Measurements from ENCODE around the gene RNF14. TPM values are rescaled to one million over a fixed set of nuclear protein-coding genes. Genes with fewer than 3 reads are reported as not detected.
"Not testable (repeated sequence)": the region's sequence is repeated elsewhere in the genome, so short reads cannot be mapped to it uniquely, and the experiment has no call there.

RNF14 gene, protein sequence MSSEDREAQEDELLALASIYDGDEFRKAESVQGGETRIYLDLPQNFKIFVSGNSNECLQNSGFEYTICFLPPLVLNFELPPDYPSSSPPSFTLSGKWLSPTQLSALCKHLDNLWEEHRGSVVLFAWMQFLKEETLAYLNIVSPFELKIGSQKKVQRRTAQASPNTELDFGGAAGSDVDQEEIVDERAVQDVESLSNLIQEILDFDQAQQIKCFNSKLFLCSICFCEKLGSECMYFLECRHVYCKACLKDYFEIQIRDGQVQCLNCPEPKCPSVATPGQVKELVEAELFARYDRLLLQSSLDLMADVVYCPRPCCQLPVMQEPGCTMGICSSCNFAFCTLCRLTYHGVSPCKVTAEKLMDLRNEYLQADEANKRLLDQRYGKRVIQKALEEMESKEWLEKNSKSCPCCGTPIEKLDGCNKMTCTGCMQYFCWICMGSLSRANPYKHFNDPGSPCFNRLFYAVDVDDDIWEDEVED
- total RNA-seq = 10 to 100 TPM; 32.5 to 35.7 TPM

DNA sequence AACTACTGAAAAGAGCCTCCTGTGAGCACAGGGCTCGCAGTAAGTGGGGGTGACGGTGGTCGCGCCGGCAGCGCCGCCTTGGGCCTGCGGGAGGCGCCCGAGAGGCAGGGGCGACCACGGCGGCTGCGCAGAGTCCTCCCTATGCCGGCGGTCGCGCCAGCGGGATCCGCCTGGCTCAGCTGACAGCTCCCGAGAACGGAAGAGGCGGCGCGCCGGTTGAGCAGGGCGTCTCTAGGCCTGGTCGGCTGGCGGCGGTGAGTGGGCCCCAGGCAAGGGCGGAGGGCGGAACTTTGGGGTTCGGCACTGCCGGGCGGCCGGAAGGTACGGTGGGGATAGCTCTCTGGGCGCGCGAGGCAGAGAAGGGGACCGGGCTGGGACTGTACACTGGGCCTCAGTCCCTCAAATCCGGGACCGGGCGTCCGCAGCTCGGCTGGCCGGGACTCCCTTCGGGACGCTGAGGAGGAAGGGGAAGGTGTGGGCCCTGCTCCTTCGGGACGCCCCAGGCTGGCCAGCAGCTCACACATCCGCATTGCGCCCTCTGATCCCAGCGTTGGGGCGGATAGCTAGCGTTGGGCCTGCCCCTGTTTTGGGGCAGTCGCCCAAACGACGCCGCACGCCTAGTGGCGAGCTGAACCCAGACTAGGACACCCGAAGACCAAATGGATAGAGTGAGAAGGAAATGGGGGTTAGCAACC is at the start of gene RNF14:
RNF14 (plus strand) TSS at position 192 of the 695 bp plus-strand sequence. CDS start 4,484 bp downstream, outside the sequence.
- Mint-ChIP-seq H3K27ac (peak within 1 kb of the TSS; percentile 93), H3K9me3 (no peaks in the 10 kb centered on the region), H3K27me3 (no peaks in the 10 kb centered on the region), H3K4me3 (peak within 1 kb of the TSS; percentile 93), H3K4me1 (peaks cover 40% of the 10 kb centered on the region), H3K36me3 (ENCODE audit: low read depth) (peaks cover 25% of the 10 kb centered on the region)
- peak; percentile 96 for DNase-seq
- ChIA-PET POLR2A (interaction anchor here (0.7 to 3.1 kb wide), 49 partner anchors 8 to 1034 kb away, joined by 3 to 70 read pairs (median 5); partner anchors contain the start of genes DELE1, DIAPH1, FCHSD1 and GNPDA1), CTCF (interaction anchor here (0.5 to 6.9 kb wide), 59 partner anchors 9 to 505 kb away, joined by 3 to 189 read pairs (median 5); partner anchors contain the start of genes DELE1, FCHSD1, GNPDA1 and HDAC3)

DNA sequence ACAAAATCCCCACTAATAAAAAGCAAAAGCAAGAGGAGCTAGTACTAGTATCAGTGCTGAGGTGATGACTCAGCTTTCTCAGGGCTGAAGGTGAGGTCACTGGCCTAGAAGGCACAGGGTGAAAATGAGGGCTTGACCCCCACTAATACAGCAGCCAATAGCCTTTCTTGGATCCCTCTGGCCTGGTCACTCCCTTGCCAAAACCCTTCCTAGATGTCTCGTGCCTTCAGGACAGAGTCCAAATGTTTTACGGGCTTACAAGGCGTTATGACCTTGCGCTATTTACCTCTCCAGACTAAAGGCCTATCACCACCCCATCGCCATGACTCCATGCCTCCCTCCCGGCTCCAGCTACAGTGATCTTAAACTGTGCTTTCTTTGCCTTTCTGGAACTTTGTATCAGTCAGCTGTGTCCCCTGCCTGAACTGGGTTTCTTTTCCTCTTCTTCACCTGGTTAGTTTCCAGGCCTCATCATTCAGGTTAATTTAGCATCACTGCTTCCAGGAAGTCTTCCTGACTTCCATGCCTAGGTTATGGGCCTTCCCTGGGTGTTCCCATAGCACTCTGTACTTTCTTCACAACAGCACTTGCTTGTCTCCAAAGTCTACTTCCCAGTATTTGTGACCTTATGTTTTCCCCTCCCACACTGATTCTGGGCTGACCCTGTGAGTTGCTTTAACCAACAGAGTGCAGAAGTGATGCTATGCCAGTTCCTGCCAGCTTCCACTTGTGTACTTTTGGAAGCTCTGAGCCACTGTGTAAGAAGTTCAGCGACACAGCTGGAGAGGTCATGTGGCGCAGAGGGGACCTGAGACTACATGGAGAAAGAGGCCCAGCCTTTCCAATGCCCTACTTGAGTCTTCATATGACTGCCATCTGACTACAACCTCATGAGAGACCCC is 49.4 kb upstream of the RNF14 start:
- Mint-ChIP-seq H3K9me3 (no peaks in the 10 kb centered on the region), H3K4me3 (no peak overlapping the region), H3K27ac (no peak overlapping the region), H3K4me1 (peaks cover 17% of the 10 kb centered on the region), H3K36me3 (ENCODE audit: low read depth) (peaks cover 6% of the 10 kb centered on the region), H3K27me3 (peaks cover 24% of the 10 kb centered on the region)
- ChIA-PET POLR2A (no interaction called here), CTCF (interaction anchor here (1.1 to 6.3 kb wide), 2 partner anchors 41 to 226 kb away, joined by 3 to 54 read pairs; no protein-coding TSS in a partner anchor)
- DNase-seq = no peak

DNA sequence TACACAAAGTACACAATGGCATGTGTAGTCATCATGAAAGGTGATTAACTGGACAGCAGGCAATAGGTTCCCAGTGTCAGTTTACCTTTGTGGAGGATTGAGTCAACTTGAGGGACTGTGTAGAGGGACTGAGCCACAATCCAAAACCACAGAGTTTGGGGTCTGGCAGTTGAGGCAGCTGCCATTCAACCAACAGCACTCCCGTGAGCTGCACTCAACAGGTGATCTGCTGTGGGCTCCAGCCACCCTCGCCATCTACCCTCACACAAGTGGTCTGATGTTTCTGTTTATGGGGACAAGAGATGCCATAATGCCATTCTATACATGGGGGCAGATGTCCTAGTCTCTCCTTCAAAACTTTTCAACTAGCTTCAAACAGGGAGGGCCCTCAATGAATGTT is 48.1 kb upstream of the RNF14 start:
- ChIA-PET CTCF (interaction anchor here (2.1 to 6.3 kb wide), 2 partner anchors 40 to 229 kb away, joined by 6 to 54 read pairs; no protein-coding TSS in a partner anchor), POLR2A (no interaction called here)
- no peak for DNase-seq
- H3K27ac Mint-ChIP-seq = no peak overlapping the region
- H3K9me3 Mint-ChIP-seq = no peaks in the 10 kb centered on the region
- peaks cover 18% of the 10 kb centered on the region for H3K4me1 Mint-ChIP-seq
- H3K36me3 Mint-ChIP-seq (ENCODE audit: low read depth) = peaks cover 12% of the 10 kb centered on the region
- H3K4me3 Mint-ChIP-seq = no peak overlapping the region
- H3K27me3 Mint-ChIP-seq = peaks cover 12% of the 10 kb centered on the region

DNA sequence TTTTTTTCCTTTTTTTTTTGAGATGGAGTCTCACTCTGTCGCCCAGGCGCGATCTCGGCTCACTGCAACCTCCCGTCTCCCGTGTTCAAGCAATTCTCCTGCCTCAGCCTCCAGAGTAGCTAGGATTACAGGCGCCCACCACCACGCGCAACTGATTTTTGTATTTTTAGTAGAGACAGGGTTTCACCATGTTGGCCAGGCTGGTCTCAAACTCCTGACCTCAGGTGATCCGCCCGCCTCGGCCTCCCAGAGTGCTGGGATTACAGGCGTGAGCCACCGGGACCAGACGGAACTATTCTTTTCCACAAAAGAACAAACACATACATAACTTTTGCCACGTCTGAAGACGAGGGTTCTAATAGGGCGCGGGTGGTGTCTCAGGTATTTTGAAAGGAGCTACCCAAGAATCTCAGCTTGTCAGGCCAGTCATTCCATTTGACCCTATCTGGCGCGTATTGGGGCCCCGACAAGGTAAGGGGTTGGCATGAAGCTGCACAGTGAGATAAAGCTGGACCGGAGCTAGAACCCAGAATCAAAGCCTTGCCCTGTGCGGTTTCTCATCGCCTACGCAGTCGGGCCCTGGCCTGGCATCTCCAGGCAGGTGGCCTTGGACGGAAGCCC is 46.0 kb upstream of the RNF14 start:
- DNase-seq, H3K27me3 Mint-ChIP-seq, H3K9me3 Mint-ChIP-seq: not testable (repeated sequence)
- CTCF ChIA-PET = interaction anchor here (0.6 to 6.3 kb wide), 17 partner anchors 8 to 304 kb away, joined by 3 to 54 read pairs (median 4); partner anchors contain the start of genes DIAPH1, HDAC3, PCDH1 and PCDH12
- H3K36me3 Mint-ChIP-seq (ENCODE audit: low read depth) = peaks cover 28% of the 10 kb centered on the region
- peaks cover 31% of the 10 kb centered on the region for H3K4me1 Mint-ChIP-seq
- POLR2A ChIA-PET = interaction anchor here (0.7 to 2.9 kb wide), 22 partner anchors 9 to 315 kb away, joined by 3 to 49 read pairs (median 5); partner anchors contain the start of genes FCHSD1, PCDH12 and RNF14
- peak overlapping the region; percentile 83 for H3K27ac Mint-ChIP-seq
- H3K4me3 Mint-ChIP-seq = peak overlapping the region; percentile 84

DNA sequence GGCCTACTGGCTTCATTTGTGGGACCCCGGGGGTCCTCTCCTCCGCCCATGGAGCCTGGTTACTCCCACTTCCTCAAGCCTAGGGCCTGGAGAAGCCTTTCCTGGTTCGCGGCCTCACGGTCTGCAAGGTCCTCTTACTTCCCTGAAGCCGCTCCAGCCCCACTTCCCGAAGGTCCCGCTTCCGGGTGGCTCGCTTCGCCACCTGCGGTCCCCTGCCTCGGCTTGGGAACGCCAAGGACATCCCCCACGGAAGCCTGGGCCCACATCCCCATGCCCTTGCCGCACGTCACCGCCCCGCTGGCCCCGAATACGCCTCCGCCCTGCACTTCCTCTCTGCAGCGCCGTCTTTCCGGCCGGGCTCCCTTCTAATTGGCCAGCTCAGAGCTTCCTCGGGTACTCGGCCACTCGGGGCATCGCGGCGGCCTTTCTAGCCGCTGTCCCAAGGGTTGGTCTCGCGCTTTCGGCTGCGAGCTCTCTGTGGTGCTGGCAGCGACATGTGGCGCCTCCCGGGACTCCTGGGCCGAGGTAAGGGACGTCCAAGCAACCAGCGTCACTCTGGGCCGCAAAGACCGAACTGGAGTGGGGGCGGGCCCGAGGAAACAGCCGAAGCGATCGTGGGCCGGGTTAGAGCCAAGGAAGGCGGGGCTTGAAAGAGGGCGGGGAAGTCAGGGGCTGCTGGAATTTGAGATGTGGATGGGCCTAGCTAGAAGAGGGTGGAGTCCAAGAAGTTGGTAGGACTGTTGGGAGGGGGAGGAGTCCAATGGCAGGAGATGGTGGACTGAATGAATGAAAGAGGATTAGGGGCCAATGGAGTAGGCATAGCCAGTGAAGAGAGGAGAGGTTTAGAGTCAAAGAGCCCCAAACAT is 45.2 kb upstream of the RNF14 start, which contains the start of gene DELE1:
DELE1 (plus strand) TSS at position 424 of the 866 bp plus-strand sequence; CDS start at position 495, 71 bp downstream.
- Mint-ChIP-seq H3K36me3 (ENCODE audit: low read depth) (peaks cover 35% of the 10 kb centered on the region), H3K27me3 (no peaks in the 10 kb centered on the region), H3K27ac (peak within 1 kb of the TSS; percentile 83), H3K4me3 (peak within 1 kb of the TSS; percentile 84), H3K4me1 (peaks cover 38% of the 10 kb centered on the region), H3K9me3 (no peaks in the 10 kb centered on the region)
- peak; percentile 94 for DNase-seq
- POLR2A ChIA-PET = interaction anchor here (0.7 to 2.9 kb wide), 23 partner anchors 8 to 315 kb away, joined by 3 to 49 read pairs (median 5); partner anchors contain the start of genes FCHSD1, PCDH12 and RNF14
- CTCF ChIA-PET = interaction anchor here (0.6 to 6.3 kb wide), 18 partner anchors 9 to 305 kb away, joined by 3 to 54 read pairs (median 4); partner anchors contain the start of genes DIAPH1, HDAC3, PCDH1 and PCDH12

DNA sequence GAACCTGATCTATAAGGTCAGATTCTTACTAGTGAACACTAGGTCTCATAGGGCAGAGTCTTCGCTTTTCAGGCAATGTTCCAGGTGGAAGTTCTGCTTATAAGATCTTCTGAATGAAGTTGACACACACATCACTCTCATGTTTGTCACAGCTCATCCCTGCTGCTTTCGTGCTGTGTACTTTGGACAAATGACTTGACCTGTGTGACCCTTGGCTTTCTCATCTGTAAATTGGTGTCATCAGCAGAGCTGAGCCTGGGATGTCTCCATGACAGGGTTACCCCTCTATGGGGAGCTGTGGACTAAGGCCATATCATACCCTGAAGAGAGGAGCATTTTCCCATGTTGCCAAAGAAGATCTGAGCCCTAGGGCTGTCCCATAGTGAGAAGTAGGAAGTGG is 42.5 kb upstream of the RNF14 start:
- H3K4me1 Mint-ChIP-seq = peaks cover 41% of the 10 kb centered on the region
- CTCF ChIA-PET = interaction anchor here (0.6 to 2.2 kb wide), 3 partner anchors 34 to 43 kb away, joined by 3 to 6 read pairs (median 5); partner anchors contain the start of gene RNF14
- H3K27me3 Mint-ChIP-seq = no peaks in the 10 kb centered on the region
- peaks cover 57% of the 10 kb centered on the region for H3K36me3 Mint-ChIP-seq (ENCODE audit: low read depth)
- POLR2A ChIA-PET = no interaction called here
- no peak for DNase-seq
- no peak overlapping the region for H3K4me3 Mint-ChIP-seq
- H3K27ac Mint-ChIP-seq = no peak overlapping the region
- no peaks in the 10 kb centered on the region for H3K9me3 Mint-ChIP-seq

DNA sequence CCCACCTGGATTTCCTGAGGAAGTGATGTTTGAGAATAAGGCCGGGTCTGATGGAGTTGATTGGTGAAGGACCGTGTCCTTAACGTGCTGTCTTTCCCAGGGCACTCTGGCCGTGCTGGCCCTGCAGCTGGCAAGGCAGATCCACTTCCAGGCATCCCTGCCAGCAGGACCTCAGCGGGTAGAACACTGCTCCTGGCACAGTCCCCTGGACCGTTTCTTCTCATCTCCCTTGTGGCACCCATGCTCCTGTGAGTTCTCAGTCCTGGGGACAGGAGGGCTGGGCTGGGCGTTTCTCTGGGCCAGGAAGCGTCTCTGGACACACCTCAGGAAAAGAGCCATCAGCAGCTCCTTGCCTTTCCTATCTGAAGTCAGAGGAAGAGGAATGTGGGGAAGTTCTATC is 40.9 kb upstream of the RNF14 start:
- Mint-ChIP-seq H3K4me3 (no peak overlapping the region), H3K9me3 (no peaks in the 10 kb centered on the region), H3K36me3 (ENCODE audit: low read depth) (peaks cover 66% of the 10 kb centered on the region), H3K27me3 (no peaks in the 10 kb centered on the region), H3K4me1 (peaks cover 35% of the 10 kb centered on the region), H3K27ac (peak overlapping the region; percentile 61)
- DNase-seq = no peak
- ChIA-PET POLR2A (no interaction called here), CTCF (interaction anchor here (1.0 to 2.2 kb wide), 2 partner anchors 33 to 41 kb away, joined by 4 to 6 read pairs; partner anchors contain the start of gene RNF14)

DNA sequence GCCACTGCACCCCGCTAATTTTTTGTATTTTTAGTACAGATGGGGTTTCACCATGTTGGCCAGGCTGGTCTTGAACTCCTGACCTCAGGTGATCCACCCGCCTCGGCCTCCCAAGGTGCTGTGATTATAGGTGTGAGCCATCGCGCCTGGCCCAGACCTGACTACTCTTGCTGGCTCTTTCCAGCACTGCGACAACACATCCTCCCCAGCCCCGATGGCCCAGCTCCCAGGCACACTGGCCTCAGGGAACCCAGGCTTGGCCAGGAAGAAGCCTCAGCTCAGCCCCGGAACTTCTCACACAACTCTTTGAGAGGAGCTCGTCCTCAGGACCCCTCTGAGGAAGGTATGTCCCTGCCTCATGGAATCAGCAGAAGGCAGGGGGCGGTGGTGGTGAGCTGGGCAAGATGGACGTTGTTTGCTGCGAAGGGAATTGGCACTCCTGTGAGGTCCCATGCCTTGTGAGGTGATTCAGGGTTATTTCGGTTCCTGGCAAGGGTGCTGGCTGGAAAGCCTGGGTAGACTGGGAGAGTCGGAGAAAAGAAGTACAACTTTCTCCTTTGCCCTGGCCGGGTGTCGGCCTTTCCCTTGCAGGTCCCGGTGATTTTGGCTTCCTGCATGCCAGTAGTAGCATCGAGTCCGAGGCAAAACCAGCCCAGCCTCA is 39.4 kb upstream of the RNF14 start:
- ChIA-PET POLR2A (interaction anchor here (0.7 kb wide), 1 partner anchor 14 kb away, joined by 3 read pairs; no protein-coding TSS in a partner anchor), CTCF (interaction anchor here (1.4 kb wide), 1 partner anchor 39 kb away, joined by 4 read pairs; the partner anchor contains the start of gene RNF14)
- H3K27me3 Mint-ChIP-seq = no peaks in the 10 kb centered on the region

DNA sequence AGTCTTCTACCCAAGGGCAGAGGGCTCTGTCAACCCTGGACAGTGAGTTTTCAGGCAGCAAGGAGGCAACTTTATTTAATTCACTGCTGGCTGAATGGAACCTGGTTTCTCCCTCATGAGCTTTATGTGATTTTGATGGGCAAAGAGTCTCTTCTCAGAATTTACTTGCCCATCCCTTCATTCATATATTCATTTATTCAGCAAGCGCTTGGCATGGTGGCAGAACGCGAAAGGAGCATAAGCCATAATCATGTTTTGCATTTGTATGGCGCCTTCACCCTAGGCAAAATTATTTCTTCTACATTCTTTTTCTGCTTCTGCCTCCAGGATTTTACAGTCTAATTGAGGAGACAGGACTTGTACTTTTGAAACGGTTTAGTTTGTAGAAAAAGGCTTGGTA is 37.2 kb upstream of the RNF14 start:
- peaks cover 22% of the 10 kb centered on the region for H3K4me1 Mint-ChIP-seq
- CTCF ChIA-PET = interaction anchor here (0.6 kb wide), 1 partner anchor 29 kb away, joined by 3 read pairs; no protein-coding TSS in a partner anchor
- no peak overlapping the region for H3K4me3 Mint-ChIP-seq
- H3K9me3 Mint-ChIP-seq = no peaks in the 10 kb centered on the region
- no peak overlapping the region for H3K27ac Mint-ChIP-seq
- DNase-seq = no peak
- POLR2A ChIA-PET = no interaction called here
- H3K36me3 Mint-ChIP-seq (ENCODE audit: low read depth) = peaks cover 69% of the 10 kb centered on the region
- H3K27me3 Mint-ChIP-seq = no peaks in the 10 kb centered on the region

More for the DNA sequence above, 39.4 kb upstream of the RNF14 start:
- peaks cover 68% of the 10 kb centered on the region for H3K36me3 Mint-ChIP-seq (ENCODE audit: low read depth)
- H3K4me3 Mint-ChIP-seq = no peak overlapping the region
- H3K27ac Mint-ChIP-seq = no peak overlapping the region
- DNase-seq = no peak
- H3K9me3 Mint-ChIP-seq = no peaks in the 10 kb centered on the region
- peaks cover 28% of the 10 kb centered on the region for H3K4me1 Mint-ChIP-seq

DNA sequence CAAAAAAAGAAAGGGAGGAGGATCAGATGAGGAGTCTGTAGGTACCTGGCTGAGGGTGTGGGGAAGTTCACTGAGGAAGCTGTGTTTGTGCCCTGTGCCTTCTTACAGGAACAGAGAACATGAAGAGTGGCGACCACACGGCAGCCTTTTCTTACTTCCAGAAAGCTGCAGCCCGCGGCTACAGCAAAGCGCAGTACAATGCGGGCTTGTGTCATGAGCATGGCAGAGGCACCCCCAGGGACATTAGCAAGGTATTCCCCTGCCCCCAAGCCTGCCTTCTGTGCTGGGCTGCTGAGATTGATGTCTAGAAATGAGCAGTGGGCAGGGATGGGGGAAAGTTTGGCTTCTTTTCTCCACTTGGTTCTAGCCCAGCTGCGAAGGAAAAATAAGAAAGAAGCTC is 35.8 kb upstream of the RNF14 start:
- POLR2A ChIA-PET = interaction anchor here (1.9 kb wide), 1 partner anchor 10 kb away, joined by 7 read pairs; the partner anchor contains the start of gene DELE1
- Mint-ChIP-seq H3K27me3 (no peaks in the 10 kb centered on the region), H3K4me3 (no peak overlapping the region), H3K36me3 (ENCODE audit: low read depth) (peaks cover 58% of the 10 kb centered on the region), H3K27ac (no peak overlapping the region), H3K4me1 (peaks cover 8% of the 10 kb centered on the region), H3K9me3 (no peaks in the 10 kb centered on the region)
- no peak for DNase-seq
- CTCF ChIA-PET = interaction anchor here (1.3 kb wide), 1 partner anchor 9 kb away, joined by 3 read pairs; no protein-coding TSS in a partner anchor

Measured in activated CD4-positive, alpha-beta memory T cell treated with anti-CD3 and anti-CD28 coated beads, Interleukin-2, amount 10 ng/mL, durations not matched to agents 7 days and 5 days (primary cell).